ENCODE measurements around the gene SLC4A7.
"Not testable (repeated sequence)": the region's sequence is repeated elsewhere in the genome, so short reads cannot be mapped to it uniquely, and the experiment has no call there.

The SLC4A7 gene

DNA sequence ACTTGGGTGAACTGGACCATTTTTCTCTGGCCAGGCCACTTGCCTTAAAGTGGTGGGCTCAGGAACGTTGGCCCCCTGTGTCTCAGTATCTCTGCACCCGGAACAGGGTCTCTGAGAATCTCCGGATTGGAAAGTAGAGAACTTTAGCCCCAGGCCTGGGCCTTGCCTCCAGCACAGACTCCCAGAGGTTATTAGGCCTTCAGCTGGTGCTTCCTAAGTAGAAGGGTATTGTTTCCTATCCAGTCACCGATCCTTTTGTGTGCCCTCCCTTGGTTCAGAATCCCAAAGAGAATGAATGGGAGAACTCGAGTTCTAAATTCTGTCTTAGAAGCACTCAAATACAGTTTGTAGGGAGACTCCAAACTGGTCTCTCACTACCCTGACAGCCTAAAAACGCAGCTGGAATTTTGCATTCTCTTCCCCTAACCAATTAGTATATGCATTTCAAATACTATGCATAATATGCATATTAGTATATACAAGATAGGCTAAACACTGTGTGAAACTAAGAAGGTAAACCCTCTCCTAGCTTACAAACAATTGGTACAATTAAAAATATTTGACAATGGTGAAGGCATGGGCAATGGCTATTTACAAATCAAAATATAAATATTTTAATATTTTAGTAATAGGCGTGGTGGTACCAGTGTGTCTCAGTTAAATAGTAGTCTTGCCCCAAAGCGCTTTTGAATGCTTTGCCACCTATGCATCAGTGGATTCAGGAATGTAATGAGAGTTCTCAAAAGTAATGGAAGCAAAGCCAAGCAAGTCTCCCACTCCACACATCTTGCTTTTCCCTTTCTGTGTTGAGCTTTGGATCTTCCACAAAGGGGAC lies 48.5 kb upstream of the SLC4A7 start:
- Histone ChIP-seq H3K4me3 (ENCODE audit: low read depth, low read length) (no peak overlapping the region), H3K27ac (ENCODE audit: extremely low read depth, low read depth, low read length) (no peak overlapping the region), H3K36me3 (ENCODE audit: control insufficient read depth in 2 of 2, insufficient read depth in 1 of 2, low read length in 2 of 2) (no peaks in the 10 kb centered on the region), H3K9me3 (ENCODE audit: control insufficient read depth, insufficient read depth, low read depth, low read length) (no peaks in the 10 kb centered on the region), H3K4me1 (ENCODE audit: control insufficient read depth, insufficient read depth, low read length) (peaks cover 2% of the 10 kb centered on the region; the same call in 1 of the 2 replicates)
- POLR2A ChIA-PET: no interaction called here
- CTCF ChIA-PET: interaction anchor here (0.6 kb wide), 2 partner anchors 10 to 189 kb away, joined by 5 to 6 read pairs; partner anchors contain the start of gene EOMES
- TF ChIP-seq BCL11B (tag by site-specific recombination; IDR thresholded peaks at IDR 0.05; ENCODE audit: low read depth) (no peak), AEBP2 (tag by site-specific recombination; IDR thresholded peaks at IDR 0.05; ENCODE audit: borderline replicate concordance) (no peak), SALL2 (tag by site-specific recombination; IDR thresholded peaks at IDR 0.05; ENCODE audit: borderline replicate concordance) (no peak), SP3 (tag by site-specific recombination; IDR thresholded peaks at IDR 0.05) (no peak), ZSCAN30 (tag by site-specific recombination; IDR thresholded peaks at IDR 0.05) (no peak), ZNF366 (tag by site-specific recombination; conservative IDR thresholded peaks at IDR 0.05) (no peak)
- TF ChIP-seq, protein P1, sequence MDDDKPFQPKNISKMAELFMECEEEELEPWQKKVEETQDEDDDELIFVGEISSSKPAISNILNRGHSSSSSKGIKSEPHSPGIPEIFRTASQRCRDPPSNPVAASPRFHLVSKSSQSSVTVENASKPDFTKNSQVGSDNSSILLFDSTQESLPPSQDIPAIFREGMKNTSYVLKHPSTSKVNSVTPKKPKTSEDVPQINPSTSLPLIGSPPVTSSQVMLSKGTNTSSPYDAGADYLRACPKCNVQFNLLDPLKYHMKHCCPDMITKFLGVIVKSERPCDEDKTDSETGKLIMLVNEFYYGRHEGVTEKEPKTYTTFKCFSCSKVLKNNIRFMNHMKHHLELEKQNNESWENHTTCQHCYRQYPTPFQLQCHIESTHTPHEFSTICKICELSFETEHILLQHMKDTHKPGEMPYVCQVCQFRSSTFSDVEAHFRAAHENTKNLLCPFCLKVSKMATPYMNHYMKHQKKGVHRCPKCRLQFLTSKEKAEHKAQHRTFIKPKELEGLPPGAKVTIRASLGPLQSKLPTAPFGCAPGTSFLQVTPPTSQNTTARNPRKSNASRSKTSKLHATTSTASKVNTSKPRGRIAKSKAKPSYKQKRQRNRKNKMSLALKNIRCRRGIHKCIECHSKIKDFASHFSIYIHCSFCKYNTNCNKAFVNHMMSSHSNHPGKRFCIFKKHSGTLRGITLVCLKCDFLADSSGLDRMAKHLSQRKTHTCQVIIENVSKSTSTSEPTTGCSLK (tag by site-specific recombination; IDR thresholded peaks at IDR 0.05): no peak

DNA sequence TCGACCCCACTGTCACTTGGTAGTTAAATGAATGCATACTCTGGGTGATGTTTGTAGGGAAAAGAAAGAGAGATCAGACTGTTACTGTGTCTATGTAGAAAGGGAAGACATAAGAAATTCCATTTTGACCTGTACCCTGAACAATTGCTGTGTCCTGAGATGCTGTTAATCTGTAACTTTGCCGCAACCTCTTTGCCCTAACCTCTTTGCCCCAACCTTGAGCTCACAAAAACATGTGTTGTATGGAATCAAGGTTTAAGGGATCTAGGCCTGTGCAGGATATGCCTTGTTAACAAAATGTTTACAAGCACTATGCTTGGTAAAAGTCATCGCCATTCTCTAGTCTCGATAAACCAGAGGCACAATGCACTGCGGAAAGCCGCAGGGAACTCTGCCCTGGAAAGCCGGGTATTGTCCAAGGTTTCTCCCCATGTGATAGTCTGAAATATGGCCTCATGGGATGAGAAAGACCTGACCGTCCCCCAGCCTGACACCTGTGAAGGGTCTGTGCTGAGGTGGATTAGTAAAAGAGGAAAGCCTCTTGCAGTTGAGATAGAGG lies 47.1 kb upstream of the SLC4A7 start:
- POLR2A ChIA-PET: interaction anchor here (0.6 kb wide), 1 partner anchor 29 kb away, joined by 3 read pairs; no protein-coding TSS in a partner anchor
- H3K9me3 ChIP-seq (ENCODE audit: control insufficient read depth, insufficient read depth, low read depth, low read length); H3K4me1 ChIP-seq (ENCODE audit: control insufficient read depth, insufficient read depth, low read length); CTCF ChIA-PET; H3K4me3 ChIP-seq (ENCODE audit: low read depth, low read length); H3K36me3 ChIP-seq (ENCODE audit: control insufficient read depth in 2 of 2, insufficient read depth in 1 of 2, low read length in 2 of 2); H3K27ac ChIP-seq (ENCODE audit: extremely low read depth, low read depth, low read length): not testable (repeated sequence)

DNA sequence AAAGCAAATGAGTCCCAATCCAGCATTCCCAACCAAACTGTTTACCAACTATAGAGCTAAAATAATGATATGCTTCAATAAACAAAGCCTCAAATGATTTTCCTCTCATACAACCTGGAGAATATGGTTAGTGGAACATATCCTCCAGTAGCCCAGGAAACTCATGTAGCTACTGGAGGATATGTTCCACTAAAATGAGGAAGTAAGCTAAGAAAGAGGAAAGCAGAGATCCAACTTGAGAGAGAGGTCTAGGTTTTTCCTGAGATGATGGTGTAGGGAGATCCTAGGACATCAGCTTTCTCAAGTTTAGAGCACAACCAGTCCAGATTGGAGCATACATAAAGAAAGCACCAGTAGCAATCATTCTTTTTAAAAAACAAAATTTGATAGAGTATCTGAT lies 44.6 kb upstream of the SLC4A7 start:
- no peak overlapping the region for H3K4me3 ChIP-seq (ENCODE audit: low read depth, low read length)
- ChIA-PET CTCF (interaction anchor here (0.6 kb wide), 1 partner anchor 81 kb away, joined by 3 read pairs; no protein-coding TSS in a partner anchor), POLR2A (no interaction called here)
- TF ChIP-seq ZNF266 (tag by site-specific recombination; IDR thresholded peaks at IDR 0.05; ENCODE audit: low read depth): no peak
- TF ChIP-seq, protein P2, sequence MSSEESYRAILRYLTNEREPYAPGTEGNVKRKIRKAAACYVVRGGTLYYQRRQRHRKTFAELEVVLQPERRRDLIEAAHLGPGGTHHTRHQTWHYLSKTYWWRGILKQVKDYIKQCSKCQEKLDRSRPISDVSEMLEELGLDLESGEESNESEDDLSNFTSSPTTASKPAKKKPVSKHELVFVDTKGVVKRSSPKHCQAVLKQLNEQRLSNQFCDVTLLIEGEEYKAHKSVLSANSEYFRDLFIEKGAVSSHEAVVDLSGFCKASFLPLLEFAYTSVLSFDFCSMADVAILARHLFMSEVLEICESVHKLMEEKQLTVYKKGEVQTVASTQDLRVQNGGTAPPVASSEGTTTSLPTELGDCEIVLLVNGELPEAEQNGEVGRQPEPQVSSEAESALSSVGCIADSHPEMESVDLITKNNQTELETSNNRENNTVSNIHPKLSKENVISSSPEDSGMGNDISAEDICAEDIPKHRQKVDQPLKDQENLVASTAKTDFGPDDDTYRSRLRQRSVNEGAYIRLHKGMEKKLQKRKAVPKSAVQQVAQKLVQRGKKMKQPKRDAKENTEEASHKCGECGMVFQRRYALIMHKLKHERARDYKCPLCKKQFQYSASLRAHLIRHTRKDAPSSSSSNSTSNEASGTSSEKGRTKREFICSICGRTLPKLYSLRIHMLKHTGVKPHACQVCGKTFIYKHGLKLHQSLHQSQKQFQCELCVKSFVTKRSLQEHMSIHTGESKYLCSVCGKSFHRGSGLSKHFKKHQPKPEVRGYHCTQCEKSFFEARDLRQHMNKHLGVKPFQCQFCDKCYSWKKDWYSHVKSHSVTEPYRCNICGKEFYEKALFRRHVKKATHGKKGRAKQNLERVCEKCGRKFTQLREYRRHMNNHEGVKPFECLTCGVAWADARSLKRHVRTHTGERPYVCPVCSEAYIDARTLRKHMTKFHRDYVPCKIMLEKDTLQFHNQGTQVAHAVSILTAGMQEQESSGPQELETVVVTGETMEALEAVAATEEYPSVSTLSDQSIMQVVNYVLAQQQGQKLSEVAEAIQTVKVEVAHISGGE (tag by site-specific recombination; conservative IDR thresholded peaks at IDR 0.05; ENCODE audit: low read depth): no peak
- no peak for TF ChIP-seq WT1 (tag by site-specific recombination; IDR thresholded peaks at IDR 0.05)
- no peak for TF ChIP-seq GLIS1 (tag by site-specific recombination; IDR thresholded peaks at IDR 0.05)
- TF ChIP-seq SP3 (tag by site-specific recombination; IDR thresholded peaks at IDR 0.05): no peak
- no peak for TF ChIP-seq ZNF530 (tag by site-specific recombination; IDR thresholded peaks at IDR 0.05; ENCODE audit: low read depth)
- TF ChIP-seq ZNF223 (tag by site-specific recombination; IDR thresholded peaks at IDR 0.05): no peak
- no peak for TF ChIP-seq ZNF624 (tag by site-specific recombination; IDR thresholded peaks at IDR 0.05)
- TF ChIP-seq BCL11A (tag by site-specific recombination; IDR thresholded peaks at IDR 0.05; ENCODE audit: low read depth): no peak
- TF ChIP-seq ZIC2 (tag by site-specific recombination; IDR thresholded peaks at IDR 0.05): no peak
- no peak for TF ChIP-seq HOXD13 (CRISPR knock-in tag; IDR thresholded peaks at IDR 0.05; ENCODE audit: borderline replicate concordance)
- no peak for TF ChIP-seq ZNF394 (tag by site-specific recombination; IDR thresholded peaks at IDR 0.05; ENCODE audit: borderline replicate concordance)
- TF ChIP-seq ZSCAN16 (tag by site-specific recombination; IDR thresholded peaks at IDR 0.05): no peak
- TF ChIP-seq, protein P3, sequence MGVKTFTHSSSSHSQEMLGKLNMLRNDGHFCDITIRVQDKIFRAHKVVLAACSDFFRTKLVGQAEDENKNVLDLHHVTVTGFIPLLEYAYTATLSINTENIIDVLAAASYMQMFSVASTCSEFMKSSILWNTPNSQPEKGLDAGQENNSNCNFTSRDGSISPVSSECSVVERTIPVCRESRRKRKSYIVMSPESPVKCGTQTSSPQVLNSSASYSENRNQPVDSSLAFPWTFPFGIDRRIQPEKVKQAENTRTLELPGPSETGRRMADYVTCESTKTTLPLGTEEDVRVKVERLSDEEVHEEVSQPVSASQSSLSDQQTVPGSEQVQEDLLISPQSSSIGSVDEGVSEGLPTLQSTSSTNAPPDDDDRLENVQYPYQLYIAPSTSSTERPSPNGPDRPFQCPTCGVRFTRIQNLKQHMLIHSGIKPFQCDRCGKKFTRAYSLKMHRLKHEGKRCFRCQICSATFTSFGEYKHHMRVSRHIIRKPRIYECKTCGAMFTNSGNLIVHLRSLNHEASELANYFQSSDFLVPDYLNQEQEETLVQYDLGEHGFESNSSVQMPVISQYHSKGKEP (tag by site-specific recombination; IDR thresholded peaks at IDR 0.05): no peak
- H3K36me3 ChIP-seq (ENCODE audit: control insufficient read depth in 2 of 2, insufficient read depth in 1 of 2, low read length in 2 of 2): no peaks in the 10 kb centered on the region
- peaks cover 2% of the 10 kb centered on the region; the same call in 1 of the 2 replicates for H3K4me1 ChIP-seq (ENCODE audit: control insufficient read depth, insufficient read depth, low read length)
- no peak overlapping the region for H3K27ac ChIP-seq (ENCODE audit: extremely low read depth, low read depth, low read length)
- no peaks in the 10 kb centered on the region for H3K9me3 ChIP-seq (ENCODE audit: control insufficient read depth, insufficient read depth, low read depth, low read length)
